ENCODE results near the gene USP17L22. TPM values are rescaled to one million over a fixed set of nuclear protein-coding genes. Genes with fewer than 3 reads are reported as not detected.

USP17L22 gene
- total RNA-seq (2022; extraction: Qiagen RNA extraction), result not detected in 5 replicates

GRCh38 chr4:9267319-9267718, at the start of gene USP17L22:
TSS of gene USP17L22 (plus strand) at chr4:9267619. CDS start at chr4:9267619, 0 bp downstream.

GRCh38 chr4:9219852-9220251, 47.6 kb upstream of the USP17L22 start, which contains the start of gene USP17L12:
TSS of gene USP17L12 (plus strand) at chr4:9220152. CDS start at chr4:9220152, 0 bp downstream.

GRCh38 chr4:9224596-9224995, 42.8 kb upstream of the USP17L22 start, which contains the start of gene USP17L13:
TSS of gene USP17L13 (plus strand) at chr4:9224896. CDS start at chr4:9224896, 0 bp downstream.

GRCh38 chr4:9234085-9234484, 33.3 kb upstream of the USP17L22 start, which contains the start of gene USP17L15:
TSS of gene USP17L15 (plus strand) at chr4:9234385. CDS start at chr4:9234385, 0 bp downstream.

GRCh38 chr4:9243579-9243978, 23.8 kb upstream of the USP17L22 start, which contains the start of gene USP17L17:
TSS of gene USP17L17 (plus strand) at chr4:9243879. CDS start at chr4:9243879, 0 bp downstream.

GRCh38 chr4:9247953-9248680, 19.3 kb upstream of the USP17L22 start, which contains the start of gene USP17L18:
TSS of gene USP17L18 (plus strand) at chr4:9248630. CDS start at chr4:9248630, 0 bp downstream.

GRCh38 chr4:9253078-9253477, 14.3 kb upstream of the USP17L22 start, which contains the start of gene USP17L19:
TSS of gene USP17L19 (plus strand) at chr4:9253378. CDS start at chr4:9253378, 0 bp downstream.

GRCh38 chr4:9257824-9258223, 9.6 kb upstream of the USP17L22 start, which contains the start of gene USP17L20:
TSS of gene USP17L20 (plus strand) at chr4:9258124. CDS start at chr4:9258124, 0 bp downstream.

GRCh38 chr4:9262572-9262971, 4.8 kb upstream of the USP17L22 start, which contains the start of gene USP17L21:
TSS of gene USP17L21 (plus strand) at chr4:9262872. CDS start at chr4:9262872, 0 bp downstream.

Other genes with a start within 250 kb of the USP17L22 start
- 0.02 to 0.06 TPM in 2 of 5 replicates, not detected in the others for gene FAM90A26, start 97.2 kb upstream of the USP17L22 start, total RNA-seq (2022; extraction: Qiagen RNA extraction)
- gene USP17L10, start 57.0 kb upstream of the USP17L22 start, total RNA-seq (2022; extraction: Qiagen RNA extraction), result not detected in 5 replicates
- not detected in 5 replicates for gene USP17L11, start 52.2 kb upstream of the USP17L22 start, total RNA-seq (2022; extraction: Qiagen RNA extraction)
- not detected in 5 replicates for gene USP17L12, start 47.5 kb upstream of the USP17L22 start, total RNA-seq (2022; extraction: Qiagen RNA extraction)
- gene USP17L13, start 42.7 kb upstream of the USP17L22 start, total RNA-seq (2022; extraction: Qiagen RNA extraction), result not detected in 5 replicates
- gene USP17L15, start 33.2 kb upstream of the USP17L22 start, total RNA-seq (2022; extraction: Qiagen RNA extraction), result 0.03 TPM in 1 of 5 replicates, not detected in the others
- not detected in 5 replicates for gene USP17L17, start 23.7 kb upstream of the USP17L22 start, total RNA-seq (2022; extraction: Qiagen RNA extraction)
- not detected in 5 replicates for gene USP17L18, start 19.0 kb upstream of the USP17L22 start, total RNA-seq (2022; extraction: Qiagen RNA extraction)
- not detected in 5 replicates for gene USP17L19, start 14.2 kb upstream of the USP17L22 start, total RNA-seq (2022; extraction: Qiagen RNA extraction)
- gene USP17L20, start 9.5 kb upstream of the USP17L22 start, total RNA-seq (2022; extraction: Qiagen RNA extraction), result not detected in 5 replicates
- gene USP17L21, start 4.7 kb upstream of the USP17L22 start, total RNA-seq (2022; extraction: Qiagen RNA extraction), result not detected in 5 replicates
- not detected in 5 replicates for gene USP17L24, start 57.5 kb downstream of the USP17L22 start, total RNA-seq (2022; extraction: Qiagen RNA extraction)
- not detected in 5 replicates for gene USP17L25, start 62.3 kb downstream of the USP17L22 start, total RNA-seq (2022; extraction: Qiagen RNA extraction)
- not detected in 5 replicates for gene USP17L26, start 67.0 kb downstream of the USP17L22 start, total RNA-seq (2022; extraction: Qiagen RNA extraction)
- gene USP17L5, start 71.8 kb downstream of the USP17L22 start, total RNA-seq (2022; extraction: Qiagen RNA extraction), result not detected in 5 replicates
- gene USP17L27, start 76.5 kb downstream of the USP17L22 start, total RNA-seq (2022; extraction: Qiagen RNA extraction), result not detected in 5 replicates
- not detected in 5 replicates for gene USP17L28, start 81.3 kb downstream of the USP17L22 start, total RNA-seq (2022; extraction: Qiagen RNA extraction)
- not detected in 5 replicates for gene USP17L29, start 86.0 kb downstream of the USP17L22 start, total RNA-seq (2022; extraction: Qiagen RNA extraction)
- not detected in 5 replicates for gene USP17L30, start 95.5 kb downstream of the USP17L22 start, total RNA-seq (2022; extraction: Qiagen RNA extraction)
- not detected in 5 replicates for gene DEFB131A, start 176.8 kb downstream of the USP17L22 start, total RNA-seq (2022; extraction: Qiagen RNA extraction)